Activated CD4-positive, alpha-beta T cell treated with anti-CD3 and anti-CD28 coated beads, Interleukin-2, amount 10 ng/mL, durations not matched to agents 24 days and 14 days (primary cell): ENCODE results near the gene BLOC1S1. TPM values are rescaled to one million over a fixed set of nuclear protein-coding genes. Genes with fewer than 3 reads are reported as not detected.

Source experiments
- DNase-seq: peaks from one replicate; pipeline ENCODE4 v3.0.0; 2022
- H3K27ac Mint-ChIP-seq: one replicate; pipeline ENCODE4 v1.8.0; 2022; ENCODE audit warnings: mild to moderate bottlenecking, mixed read lengths
- H3K27me3 Mint-ChIP-seq: one replicate; pipeline ENCODE4 v1.8.0; 2022; ENCODE audit warnings: mixed read lengths
- H3K36me3 Mint-ChIP-seq: one replicate; pipeline ENCODE4 v1.8.0; 2022; ENCODE audit warnings: low read depth, mild to moderate bottlenecking, mixed read lengths
- H3K4me1 Mint-ChIP-seq: one replicate; pipeline ENCODE4 v1.8.0; 2021; ENCODE audit warnings: mixed read lengths
- H3K4me3 Mint-ChIP-seq: one replicate; pipeline ENCODE4 v1.8.0; 2022; ENCODE audit warnings: mild to moderate bottlenecking, moderate library complexity, mixed read lengths
- H3K9me3 Mint-ChIP-seq: one replicate; pipeline ENCODE4 v1.8.0; 2021; ENCODE audit warnings: mixed read lengths
- intact Hi-C: fragments of 100-400 bp; cut with micrococcal nuclease; formaldehyde crosslinking; loops from one replicate; pipeline ENCODE4 v1.15.1; 2023
- total RNA-seq: library from RNA; stranded (reverse); gene quantifications from 2 replicates; pipeline ENCODE4 v1.2.3, GENCODE V29; 2022

Gene BLOC1S1
- total RNA-seq, 1 donor from 2014 or later: 62.7 TPM

- Mint-ChIP-seq H3K27ac (no peak overlapping the region), H3K9me3 (no peaks in the 10 kb centered on the region), H3K4me3 (peak overlapping the region; percentile 81), H3K36me3 (no peaks in the 10 kb centered on the region), H3K4me1 (peaks cover 13% of the 10 kb centered on the region), H3K27me3 (peaks cover 64% of the 10 kb centered on the region)
- DNase-seq: no peak
- intact Hi-C loops: no loop called here
Measured at GRCh38 chr12:55708695-55709233, 7.1 kb upstream of the BLOC1S1 start.

GRCh38 chr12:55711786-55712553 is 3.9 kb upstream of the BLOC1S1 start:
- intact Hi-C loops: no loop called here
- H3K4me1 Mint-ChIP-seq: peaks cover 24% of the 10 kb centered on the region

GRCh38 chr12:55712700-55713415 is 3.0 kb upstream of the BLOC1S1 start:
- H3K4me3 Mint-ChIP-seq: no peak overlapping the region
- peaks cover 41% of the 10 kb centered on the region for H3K27me3 Mint-ChIP-seq
- no peaks in the 10 kb centered on the region for H3K9me3 Mint-ChIP-seq
- peaks cover 33% of the 10 kb centered on the region for H3K4me1 Mint-ChIP-seq
- H3K27ac Mint-ChIP-seq: no peak overlapping the region
- H3K36me3 Mint-ChIP-seq: peaks cover 2% of the 10 kb centered on the region
- DNase-seq: no peak
- intact Hi-C loops: no loop called here

More at GRCh38 chr12:55711786-55712553, 3.9 kb upstream of the BLOC1S1 start:
- Mint-ChIP-seq H3K27me3 (peaks cover 45% of the 10 kb centered on the region), H3K9me3 (no peaks in the 10 kb centered on the region), H3K27ac (no peak overlapping the region), H3K4me3 (no peak overlapping the region), H3K36me3 (peaks cover 2% of the 10 kb centered on the region)
- DNase-seq: no peak

- no peaks in the 10 kb centered on the region for H3K9me3 Mint-ChIP-seq
- H3K36me3 Mint-ChIP-seq: peaks cover 2% of the 10 kb centered on the region
- no peak for DNase-seq
- peaks cover 31% of the 10 kb centered on the region for H3K4me1 Mint-ChIP-seq
- H3K4me3 Mint-ChIP-seq: no peak overlapping the region
- no peak overlapping the region for H3K27ac Mint-ChIP-seq
- peaks cover 34% of the 10 kb centered on the region for H3K27me3 Mint-ChIP-seq
- intact Hi-C loops: no loop called here
Measured at GRCh38 chr12:55713721-55714120, 2.1 kb upstream of the BLOC1S1 start.

GRCh38 chr12:55715169-55715764 is 579 bp upstream of the BLOC1S1 start:
- DNase-seq: no peak
- H3K9me3 Mint-ChIP-seq: no peaks in the 10 kb centered on the region
- peaks cover 20% of the 10 kb centered on the region for H3K27me3 Mint-ChIP-seq
- H3K4me3 Mint-ChIP-seq: peak overlapping the region; percentile 98
- intact Hi-C loops: no loop called here
- peak overlapping the region; percentile 98 for H3K27ac Mint-ChIP-seq
- peaks cover 4% of the 10 kb centered on the region for H3K36me3 Mint-ChIP-seq
- peaks cover 27% of the 10 kb centered on the region for H3K4me1 Mint-ChIP-seq

GRCh38 chr12:55716582-55716957 is 724 bp downstream of the BLOC1S1 start:
- intact Hi-C loops: loop anchor here (1.0 kb wide), 4 partner anchors 9 to 388 kb away; partner anchors contain the start of genes CD63, ITGA7, PA2G4 and PYM1
- Mint-ChIP-seq H3K4me1 (peaks cover 27% of the 10 kb centered on the region), H3K36me3 (peaks cover 4% of the 10 kb centered on the region), H3K4me3 (peak overlapping the region; percentile 98), H3K27ac (peak overlapping the region; percentile 98), H3K27me3 (peaks cover 14% of the 10 kb centered on the region), H3K9me3 (no peaks in the 10 kb centered on the region)
- DNase-seq: no peak

GRCh38 chr12:55717011-55718007 is 1.5 kb downstream of the BLOC1S1 start:
- peak overlapping the region; percentile 98 for H3K4me3 Mint-ChIP-seq
- H3K4me1 Mint-ChIP-seq: peaks cover 27% of the 10 kb centered on the region
- intact Hi-C loops: no loop called here
- no peak for DNase-seq
- no peaks in the 10 kb centered on the region for H3K9me3 Mint-ChIP-seq
- H3K27ac Mint-ChIP-seq: peak overlapping the region; percentile 98
- peaks cover 6% of the 10 kb centered on the region for H3K36me3 Mint-ChIP-seq
- H3K27me3 Mint-ChIP-seq: peaks cover 8% of the 10 kb centered on the region

- H3K27me3 Mint-ChIP-seq: peaks cover 4% of the 10 kb centered on the region
- no peaks in the 10 kb centered on the region for H3K9me3 Mint-ChIP-seq
Measured at GRCh38 chr12:55718015-55718414, 2.2 kb downstream of the BLOC1S1 start.

GRCh38 chr12:55718624-55719275 is 2.9 kb downstream of the BLOC1S1 start:
- Mint-ChIP-seq H3K4me1 (peaks cover 27% of the 10 kb centered on the region), H3K27ac (peak overlapping the region; percentile 29), H3K36me3 (peaks cover 8% of the 10 kb centered on the region), H3K27me3 (no peaks in the 10 kb centered on the region), H3K9me3 (no peaks in the 10 kb centered on the region), H3K4me3 (no peak overlapping the region)
- DNase-seq: no peak
- intact Hi-C loops: no loop called here

More at GRCh38 chr12:55718015-55718414, 2.2 kb downstream of the BLOC1S1 start:
- Mint-ChIP-seq H3K27ac (no peak overlapping the region), H3K4me1 (peaks cover 27% of the 10 kb centered on the region), H3K36me3 (peaks cover 6% of the 10 kb centered on the region), H3K4me3 (peak overlapping the region; percentile 98)
- no peak for DNase-seq
- intact Hi-C loops: no loop called here

- H3K27ac Mint-ChIP-seq: no peak overlapping the region
- no peak overlapping the region for H3K4me3 Mint-ChIP-seq
- intact Hi-C loops: no loop called here
- no peaks in the 10 kb centered on the region for H3K27me3 Mint-ChIP-seq
- peaks cover 8% of the 10 kb centered on the region for H3K36me3 Mint-ChIP-seq
- H3K9me3 Mint-ChIP-seq: no peaks in the 10 kb centered on the region
- peaks cover 27% of the 10 kb centered on the region for H3K4me1 Mint-ChIP-seq
- DNase-seq: no peak
Measured at GRCh38 chr12:55719371-55719770, 3.5 kb downstream of the BLOC1S1 start.

GRCh38 chr12:55720071-55720564 is 4.3 kb downstream of the BLOC1S1 start, which contains the start of gene RDH5:
Gene RDH5, plus strand, starts transcription at chr12:55720393. Its CDS starts 792 bp downstream, at chr12:55721185.
- peaks cover 11% of the 10 kb centered on the region for H3K36me3 Mint-ChIP-seq
- no peaks in the 10 kb centered on the region for H3K27me3 Mint-ChIP-seq
- intact Hi-C loops: no loop called here
- no peak for DNase-seq
- no peaks in the 10 kb centered on the region for H3K9me3 Mint-ChIP-seq
- H3K4me3 Mint-ChIP-seq: no peak within 1 kb of the TSS
- H3K27ac Mint-ChIP-seq: no peak within 1 kb of the TSS
- peaks cover 31% of the 10 kb centered on the region for H3K4me1 Mint-ChIP-seq

- no peak overlapping the region for H3K27ac Mint-ChIP-seq
- no peak for DNase-seq
- intact Hi-C loops: no loop called here
- no peaks in the 10 kb centered on the region for H3K27me3 Mint-ChIP-seq
- peaks cover 24% of the 10 kb centered on the region for H3K4me1 Mint-ChIP-seq
- peaks cover 16% of the 10 kb centered on the region for H3K36me3 Mint-ChIP-seq
- H3K4me3 Mint-ChIP-seq: no peak overlapping the region
- H3K9me3 Mint-ChIP-seq: no peaks in the 10 kb centered on the region
Measured at GRCh38 chr12:55720894-55721444, 5.1 kb downstream of the BLOC1S1 start.
